Stimulated activated CD4-positive, alpha-beta T cell treated with anti-CD3 and anti-CD28 coated beads, TNF-alpha, amount 100 ng/mL, for 1 hour (primary cell): ENCODE data around the gene CADPS2.

Experiments
- DNase-seq, 3 donors: peaks; one replicate each; pipeline ENCODE4 v3.0.0-alpha.2; 2020; ENCODE audit warnings: low read depth in 3 of 3, low spot score in 1 of 3

The CADPS2 gene

GRCh38 chr7:122315507-122316466, 570.5 kb downstream of the CADPS2 start:
- no peak for DNase-seq

- no peak for DNase-seq
Measured at GRCh38 chr7:122314284-122314683, 572.0 kb downstream of the CADPS2 start.

- no peak for DNase-seq
Measured at GRCh38 chr7:122312789-122313188, 573.5 kb downstream of the CADPS2 start.

- no peak for DNase-seq
Measured at GRCh38 chr7:122311734-122312450, 574.4 kb downstream of the CADPS2 start.

GRCh38 chr7:122311050-122311700, 575.1 kb downstream of the CADPS2 start:
- no peak for DNase-seq

GRCh38 chr7:122310119-122311021, 575.9 kb downstream of the CADPS2 start:
- no peak for DNase-seq

- no peak for DNase-seq
Measured at GRCh38 chr7:122309421-122309820, 576.8 kb downstream of the CADPS2 start.

GRCh38 chr7:122307228-122307621, 579.0 kb downstream of the CADPS2 start:
- no peak for DNase-seq

- no peak for DNase-seq
Measured at GRCh38 chr7:122306320-122307227, 579.7 kb downstream of the CADPS2 start.

GRCh38 chr7:122305475-122306319, 580.6 kb downstream of the CADPS2 start:
- no peak for DNase-seq

- no peak for DNase-seq
Measured at GRCh38 chr7:122304996-122305421, 581.3 kb downstream of the CADPS2 start.

- DNase-seq, result no peak
Measured at GRCh38 chr7:122304319-122304975, 581.8 kb downstream of the CADPS2 start, which contains the start of gene FEZF1. FEZF1 (minus strand) TSS chr7:122304750; CDS start chr7:122304437, 313 bp downstream.

GRCh38 chr7:122303531-122304318, 582.5 kb downstream of the CADPS2 start:
- no peak for DNase-seq

- no peak for DNase-seq
Measured at GRCh38 chr7:122302761-122303530, 583.3 kb downstream of the CADPS2 start.

- no peak for DNase-seq
Measured at GRCh38 chr7:122301858-122302760, 584.2 kb downstream of the CADPS2 start.
